Endothelial cell of umbilical vein (primary cell): ENCODE data around the gene SGTA. TPM values are rescaled to one million over a fixed set of nuclear protein-coding genes. Genes with fewer than 3 reads are reported as not detected.

Experiments
- BruUV-seq: library from RNA; stranded (reverse); fragments of 400-500 nt; replicated peaks from 2 replicates; lab custom pipeline; 2021; lab: Mats Ljungman, UMichigan
- CTCF ChIA-PET: fragments of 300-600, 350-600 bp; sonication (Branson Sonifier 250); formaldehyde crosslinking; loops from one replicate; lab custom pipeline; 2021; ENCODE audit warnings: antibody characterized with exemption, inconsistent platforms; lab: Charles Lee
- POLR2A ChIA-PET: fragments of 300-600, 350-600 bp; sonication (Branson Sonifier 250); formaldehyde crosslinking; loops from one replicate; lab custom pipeline; 2021; ENCODE audit warnings: antibody characterized with exemption, inconsistent platforms; lab: Charles Lee
- DNase-seq: peaks from one replicate; pipeline ENCODE4 v3.0.0-alpha.2; 2011; ENCODE audit warnings: low read depth, low spot score
- FAIRE-seq: peaks from 2 replicates; lab custom pipeline; 2011; peaks lifted over from hg19 to GRCh38; lab: Jason Lieb, UNC
- H2AFZ ChIP-seq: 2 replicates; pipeline ENCODE4 v1.6.0; 2012; ENCODE audit warnings: low read depth, low read length, control low read depth, inconsistent platforms
- H3K27ac ChIP-seq: 2 replicates; pipeline ENCODE4 v1.5.1; 2011; ENCODE audit warnings: low read depth, mild to moderate bottlenecking, control low read depth, low read length, moderate library complexity; ENCODE audit not compliant: insufficient read depth
- H3K27me3 ChIP-seq, 2 experiments: 2 replicates each; pipeline versions ENCODE4 v1.6.0 to v1.6.1; 2011; ENCODE audit warnings: low read length in 2 of 2, mixed read lengths in 1 of 2; ENCODE audit not compliant: control insufficient read depth in 2 of 2, insufficient read depth in 2 of 2
- H3K36me3 ChIP-seq, 2 experiments: 2 replicates in 1 of 2; 3 replicates in 1 of 2; pipeline ENCODE4 v1.5.1; 2011; ENCODE audit warnings: low read length in 2 of 2, mild to moderate bottlenecking in 1 of 2, moderate library complexity in 1 of 2; ENCODE audit not compliant: control insufficient read depth in 2 of 2, insufficient read depth in 2 of 2; ENCODE audit errors: extremely low read depth in 1 of 2
- H3K4me1 ChIP-seq: 3 replicates; pipeline ENCODE4 v1.5.1; 2011; ENCODE audit warnings: mild to moderate bottlenecking, low read length; ENCODE audit not compliant: control insufficient read depth, insufficient read depth; ENCODE audit errors: extremely low read depth
- H3K4me2 ChIP-seq: 2 replicates; pipeline ENCODE4 v1.6.1; 2011; ENCODE audit warnings: low read length, control low read depth, mixed read lengths; ENCODE audit not compliant: insufficient read depth
- H3K4me3 ChIP-seq, 3 experiments: fragments of 200-600 bp in 1 of 3; sonication (generic), shearing (Covaris generic) in 1 of 3; replicated peaks in 1 of 3; 2 replicates each; pipeline ENCODE4 v1.5.1; 2011 to 2016; ENCODE audit warnings: control low read depth in 3 of 3, low read length in 3 of 3, mild to moderate bottlenecking in 2 of 3, inconsistent platforms in 1 of 3, low read depth in 1 of 3, moderate library complexity in 1 of 3; ENCODE audit not compliant: insufficient read depth in 1 of 3
- H3K79me2 ChIP-seq: 2 replicates; pipeline ENCODE4 v1.6.0; 2012; ENCODE audit warnings: low read length, inconsistent platforms; ENCODE audit not compliant: control insufficient read depth, insufficient read depth
- H3K9ac ChIP-seq: replicated peaks from 2 replicates; pipeline ENCODE3; 2011; ENCODE audit warnings: low read length, control low read depth; ENCODE audit not compliant: insufficient read depth; ENCODE audit errors: extremely low read depth
- H3K9me1 ChIP-seq: replicated peaks from 3 replicates; pipeline ENCODE4 v1.6.0; 2011; ENCODE audit warnings: mild to moderate bottlenecking, low read length; ENCODE audit not compliant: control insufficient read depth, insufficient read depth; ENCODE audit errors: extremely low read depth
- H3K9me3 ChIP-seq: replicated peaks from 2 replicates; pipeline ENCODE4 v1.5.1; 2012; ENCODE audit warnings: low read length, inconsistent platforms; ENCODE audit not compliant: control insufficient read depth, insufficient read depth
- H4K20me1 ChIP-seq: replicated peaks from 2 replicates; pipeline ENCODE3; 2011; ENCODE audit warnings: mild to moderate bottlenecking, low read length; ENCODE audit not compliant: control insufficient read depth, insufficient read depth; ENCODE audit errors: extremely low read depth
- EZH2 ChIP-seq: IDR thresholded peaks from 2 replicates; pipeline ENCODE4 v1.6.1; 2012; ENCODE audit warnings: borderline replicate concordance, low read depth, mild to moderate bottlenecking, moderate library complexity, low read length, inconsistent platforms; ENCODE audit not compliant: severe bottlenecking
- FOS ChIP-seq: IDR thresholded peaks from 2 replicates; pipeline ENCODE4 v1.6.1; 2011; ENCODE audit warnings: mild to moderate bottlenecking, low read length, moderate library complexity, borderline replicate concordance; ENCODE audit not compliant: insufficient read depth
- GATA2 ChIP-seq: IDR thresholded peaks from 2 replicates; pipeline ENCODE4 v1.7.0; 2011; ENCODE audit warnings: low read depth, mild to moderate bottlenecking, moderate library complexity, mixed read lengths, low read length; ENCODE audit not compliant: insufficient read length, insufficient read depth
- JUN ChIP-seq: IDR thresholded peaks from 2 replicates; pipeline ENCODE4 v1.6.1; 2011; ENCODE audit warnings: borderline replicate concordance, low read depth; ENCODE audit not compliant: insufficient read length, insufficient read depth
- POLR2A ChIP-seq: IDR thresholded peaks from 2 replicates; pipeline ENCODE4 v1.6.1; 2012; ENCODE audit warnings: low read depth, mild to moderate bottlenecking, control low read depth, low read length
- POLR2AphosphoS5 ChIP-seq: IDR thresholded peaks from 2 replicates; pipeline ENCODE4 v1.6.1; 2012; ENCODE audit warnings: low read depth, mild to moderate bottlenecking, control low read depth, low read length, moderate library complexity; ENCODE audit not compliant: insufficient read depth
- dilution Hi-C: fragments of 300-500 bp; cut with MboI; formaldehyde crosslinking; loops from one replicate; pipeline ENCODE4 v1.15.0; 2019; ENCODE audit warnings: low sequenced_read_pairs; ENCODE audit not compliant: extremely low pct_ligation_motif_present
- intact Hi-C: fragments of 100-400 bp; cut with micrococcal nuclease; formaldehyde crosslinking; loops from one replicate; pipeline ENCODE4 v1.10.0; 2022
- polyA plus RNA-seq, 4 experiments: library from polyadenylated mRNA; depleted of rRNA in 3 of 4; stranded (reverse) in 3 of 4; unstranded in 1 of 4; fragments of >200 nt; gene quantifications; 2 replicates each; pipeline versions ENCODE4 v1.2.1 to v1.2.3, GENCODE V29; 2011 to 2012; ENCODE audit warnings: missing spikeins in 1 of 4
- total RNA-seq: library from RNA; stranded (reverse); gene quantifications from 2 replicates; pipeline ENCODE4 v1.2.3, GENCODE V29; 2021
- TF ChIP-seq, protein P1 (sequence below), 2 donors: IDR thresholded peaks; 1 replicate in 1 of 2; 2 replicates in 1 of 2; pipeline ENCODE4 v1.5.1; 2011; ENCODE audit warnings: low read length in 2 of 2, mild to moderate bottlenecking in 2 of 2, moderate library complexity in 2 of 2, control low read depth in 1 of 2, inconsistent platforms in 1 of 2, low read depth in 1 of 2; ENCODE audit not compliant: insufficient read depth in 1 of 2; ENCODE audit errors: extremely low read depth in 1 of 2

SGTA gene
- total and polyA plus RNA-seq, 2 donors (not counting 3 experiments of a cell fraction or from before 2014, with no cell fraction given): 76.5 to 119 TPM

DNA sequence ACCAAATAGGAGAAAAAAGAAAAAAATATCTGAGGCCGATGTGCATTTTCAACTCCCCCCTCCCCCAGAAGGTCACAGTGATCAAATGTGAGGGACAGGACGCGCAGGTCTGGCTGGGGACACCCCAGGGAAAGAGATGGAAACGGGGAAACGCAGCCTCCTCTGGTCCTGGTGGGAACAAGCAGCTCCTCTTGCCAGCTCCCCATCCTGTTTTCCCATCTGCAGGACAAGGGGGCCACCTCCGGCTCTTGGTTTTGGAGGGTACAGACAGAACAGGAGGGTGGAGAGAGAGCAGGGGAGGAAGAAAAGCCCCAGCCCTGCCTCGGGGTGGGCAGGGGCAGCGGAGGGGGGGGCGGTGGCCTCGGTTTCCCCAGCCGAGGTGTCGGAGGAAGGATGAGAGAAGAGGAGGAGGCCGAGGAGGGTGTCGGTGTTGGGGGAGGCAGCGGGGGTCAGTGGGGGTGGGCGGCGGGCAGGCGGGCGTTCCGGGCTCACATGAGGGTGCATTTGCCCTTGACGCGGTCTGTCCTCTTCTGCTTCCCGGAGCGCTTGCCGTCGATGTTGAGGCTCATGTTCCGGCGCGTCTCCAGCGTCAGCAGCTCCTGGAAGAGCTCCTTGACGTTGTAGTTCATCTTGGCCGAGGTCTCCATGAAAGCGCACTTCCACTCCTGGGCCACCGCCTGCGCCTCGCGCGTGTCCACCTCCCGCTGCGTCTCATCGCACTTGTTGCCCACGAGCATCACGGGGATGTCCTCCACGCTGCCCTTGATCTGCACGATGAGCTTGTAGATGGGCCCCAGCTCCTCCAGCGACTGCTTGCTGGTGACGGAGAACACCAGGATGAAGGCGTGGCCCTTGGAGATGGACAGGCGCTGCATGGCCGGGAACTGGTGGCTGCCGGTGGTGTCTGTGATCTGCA is 66.1 kb downstream of the SGTA start:
- BruUV-seq: no TSS peak
- no peak overlapping the region for H2AFZ ChIP-seq
- no peaks in the 10 kb centered on the region for H3K36me3 ChIP-seq
- dilution Hi-C loops (no loop called here), intact Hi-C loops (no loop called here)
- TF ChIP-seq POLR2AphosphoS5 (no peak), GATA2 (no peak), JUN (no peak), EZH2 (no peak), POLR2A (no peak), FOS (no peak)
- TF ChIP-seq, protein P1, sequence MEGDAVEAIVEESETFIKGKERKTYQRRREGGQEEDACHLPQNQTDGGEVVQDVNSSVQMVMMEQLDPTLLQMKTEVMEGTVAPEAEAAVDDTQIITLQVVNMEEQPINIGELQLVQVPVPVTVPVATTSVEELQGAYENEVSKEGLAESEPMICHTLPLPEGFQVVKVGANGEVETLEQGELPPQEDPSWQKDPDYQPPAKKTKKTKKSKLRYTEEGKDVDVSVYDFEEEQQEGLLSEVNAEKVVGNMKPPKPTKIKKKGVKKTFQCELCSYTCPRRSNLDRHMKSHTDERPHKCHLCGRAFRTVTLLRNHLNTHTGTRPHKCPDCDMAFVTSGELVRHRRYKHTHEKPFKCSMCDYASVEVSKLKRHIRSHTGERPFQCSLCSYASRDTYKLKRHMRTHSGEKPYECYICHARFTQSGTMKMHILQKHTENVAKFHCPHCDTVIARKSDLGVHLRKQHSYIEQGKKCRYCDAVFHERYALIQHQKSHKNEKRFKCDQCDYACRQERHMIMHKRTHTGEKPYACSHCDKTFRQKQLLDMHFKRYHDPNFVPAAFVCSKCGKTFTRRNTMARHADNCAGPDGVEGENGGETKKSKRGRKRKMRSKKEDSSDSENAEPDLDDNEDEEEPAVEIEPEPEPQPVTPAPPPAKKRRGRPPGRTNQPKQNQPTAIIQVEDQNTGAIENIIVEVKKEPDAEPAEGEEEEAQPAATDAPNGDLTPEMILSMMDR (IDR thresholded peaks at IDR 0.05; ENCODE audit: extremely low read depth in 1 of 2, insufficient read depth in 1 of 2, low read depth in 1 of 2, low read length in 2 of 2): no peak
- H3K4me2 ChIP-seq: no peak overlapping the region
- H3K27me3 ChIP-seq: peaks cover 9 to 17% of the 10 kb centered on the region in 2 experiments
- H3K9ac ChIP-seq: no peak overlapping the region
- H3K27ac ChIP-seq: no peak overlapping the region
- no peaks in the 10 kb centered on the region for H3K4me1 ChIP-seq
- FAIRE-seq: no peak
- ChIA-PET POLR2A (no interaction called here), CTCF (interaction anchor here (0.6 to 0.8 kb wide), 2 partner anchors 33 to 69 kb away, joined by 3 read pairs; no protein-coding TSS in a partner anchor)
- H3K9me1 ChIP-seq: no peaks in the 10 kb centered on the region
- H3K4me3 ChIP-seq: no peak overlapping the region
- H4K20me1 ChIP-seq: no peaks in the 10 kb centered on the region
- DNase-seq: no peak
- H3K79me2 ChIP-seq: no peaks in the 10 kb centered on the region
- H3K9me3 ChIP-seq: no peaks in the 10 kb centered on the region
